Retinal pigment epithelial cell (primary cell): Measurements from ENCODE around the gene GKAP1.

ENCODE experiments used
- DNase-seq: peaks from one replicate; pipeline ENCODE4 v3.0.0-alpha.2; 2010; ENCODE audit warnings: low read depth
- H3K4me3 ChIP-seq: 2 replicates; pipeline ENCODE4 v1.5.1; 2011; ENCODE audit warnings: mild to moderate bottlenecking, low read length, control low read depth, moderate library complexity
- CTCF ChIP-seq: conservative IDR thresholded peaks from 2 replicates; pipeline ENCODE4 v1.5.1; 2011; ENCODE audit warnings: low read depth, low read length, control low read depth, inconsistent platforms

Gene GKAP1

DNA sequence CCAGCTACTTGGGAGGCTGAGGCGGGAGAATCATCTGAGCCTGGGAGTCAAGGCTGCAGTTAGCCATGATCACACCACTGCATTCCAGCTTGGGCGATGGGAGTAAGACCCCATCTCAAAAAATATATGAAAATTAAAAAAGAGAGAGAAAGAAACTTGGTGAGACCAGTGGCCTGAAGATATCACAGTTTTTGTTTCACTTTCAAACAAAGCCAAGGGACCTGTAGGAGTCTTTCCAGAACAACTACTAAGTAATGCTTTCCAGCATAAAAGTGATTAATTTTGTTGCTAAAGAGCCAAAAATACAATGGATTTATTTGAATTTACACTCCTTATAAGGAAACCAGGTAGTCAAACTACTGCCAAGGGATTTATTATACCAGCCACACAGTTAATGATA, 23.5 kb downstream of the GKAP1 start:
- DNase-seq = no peak
- no peak overlapping the region for H3K4me3 ChIP-seq
- TF ChIP-seq CTCF = no peak

- TF ChIP-seq CTCF = no peak
- H3K4me3 ChIP-seq = no peak overlapping the region
- no peak for DNase-seq
Measured at GRCh38 chr9:83792746-83793145, 24.8 kb downstream of the GKAP1 start.

DNA sequence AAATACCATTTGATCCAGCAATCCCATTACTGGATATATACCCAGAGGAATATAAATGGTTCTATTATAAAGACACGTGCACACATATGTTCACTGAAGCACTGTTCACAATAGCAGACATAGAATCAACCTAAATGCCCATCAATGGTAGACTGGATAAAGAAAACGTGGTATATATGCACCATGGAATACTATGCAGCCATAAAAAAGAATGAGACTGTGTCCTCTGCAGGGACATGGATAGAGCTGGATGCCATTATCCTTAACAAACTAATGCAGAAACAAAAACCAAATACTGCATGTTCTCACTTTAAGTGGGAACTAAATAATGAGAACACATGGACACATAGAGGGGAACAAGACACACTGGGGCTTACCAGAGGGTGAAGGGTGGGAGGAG, 39.4 kb downstream of the GKAP1 start:
- H3K4me3 ChIP-seq = no peak overlapping the region
- TF ChIP-seq CTCF = no peak
- DNase-seq = no peak

DNA sequence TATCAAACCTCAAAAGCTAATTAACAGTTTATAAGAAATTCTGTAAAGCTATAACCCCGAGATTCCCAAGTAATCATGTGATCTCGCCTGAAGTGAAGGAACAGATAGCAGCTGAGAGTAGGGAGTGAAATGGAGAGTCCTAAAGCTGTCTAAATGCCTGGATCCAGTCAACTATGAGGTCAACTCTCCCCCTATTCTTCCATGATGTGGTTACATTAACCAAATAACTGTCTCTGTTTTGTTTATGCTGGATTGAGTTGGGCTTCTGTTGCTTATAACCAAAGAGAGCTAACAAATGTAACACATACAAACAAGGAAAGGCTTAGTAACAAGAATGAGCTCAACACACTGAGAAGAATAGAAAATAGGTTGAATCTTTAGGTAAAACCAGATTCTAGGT, 41.6 kb downstream of the GKAP1 start:
- no peak for TF ChIP-seq CTCF
- DNase-seq = no peak

DNA sequence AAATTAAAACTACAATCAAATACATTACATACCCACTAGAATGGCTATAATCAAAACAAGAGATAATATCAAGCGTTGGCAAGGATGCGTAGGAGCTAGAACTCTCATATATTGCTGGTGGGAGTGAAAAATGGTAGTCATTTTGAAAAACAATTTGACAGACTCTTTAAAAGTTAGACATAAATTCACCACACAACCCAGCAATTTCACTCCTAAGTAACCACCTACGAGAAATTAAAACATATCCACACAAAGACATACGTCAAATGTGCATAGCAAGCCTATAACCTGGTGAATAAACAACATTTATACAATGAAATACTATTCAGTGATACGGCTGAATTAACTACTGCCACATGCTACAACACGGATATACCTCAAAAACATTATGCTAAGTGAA, 44.7 kb downstream of the GKAP1 start:
- no peak for TF ChIP-seq CTCF
- DNase-seq = no peak
- H3K4me3 ChIP-seq = no peak overlapping the region

More for the DNA sequence above, 41.6 kb downstream of the GKAP1 start:
- H3K4me3 ChIP-seq = no peak overlapping the region

DNA sequence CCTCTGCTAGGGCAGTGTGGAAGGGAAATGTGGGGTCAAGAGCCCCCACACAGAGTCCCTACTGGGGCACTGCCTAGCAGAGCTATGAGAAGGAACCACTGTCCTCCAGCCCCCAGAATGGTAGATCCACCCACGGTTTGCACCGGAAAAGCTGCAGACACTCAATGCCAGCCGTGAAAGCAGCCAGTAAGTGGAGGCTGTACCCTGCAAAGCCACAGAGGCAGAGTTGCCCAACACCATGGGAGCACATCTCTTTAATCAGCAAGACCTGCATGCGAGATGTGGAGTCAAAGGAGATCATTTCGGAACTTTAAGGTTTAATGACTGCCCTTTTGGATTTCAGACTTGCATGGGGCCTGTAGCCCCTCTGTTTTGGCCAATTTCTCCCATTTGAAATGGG, 52.2 kb downstream of the GKAP1 start:
- no peak for TF ChIP-seq CTCF
- H3K4me3 ChIP-seq = no peak overlapping the region
- DNase-seq = no peak

DNA sequence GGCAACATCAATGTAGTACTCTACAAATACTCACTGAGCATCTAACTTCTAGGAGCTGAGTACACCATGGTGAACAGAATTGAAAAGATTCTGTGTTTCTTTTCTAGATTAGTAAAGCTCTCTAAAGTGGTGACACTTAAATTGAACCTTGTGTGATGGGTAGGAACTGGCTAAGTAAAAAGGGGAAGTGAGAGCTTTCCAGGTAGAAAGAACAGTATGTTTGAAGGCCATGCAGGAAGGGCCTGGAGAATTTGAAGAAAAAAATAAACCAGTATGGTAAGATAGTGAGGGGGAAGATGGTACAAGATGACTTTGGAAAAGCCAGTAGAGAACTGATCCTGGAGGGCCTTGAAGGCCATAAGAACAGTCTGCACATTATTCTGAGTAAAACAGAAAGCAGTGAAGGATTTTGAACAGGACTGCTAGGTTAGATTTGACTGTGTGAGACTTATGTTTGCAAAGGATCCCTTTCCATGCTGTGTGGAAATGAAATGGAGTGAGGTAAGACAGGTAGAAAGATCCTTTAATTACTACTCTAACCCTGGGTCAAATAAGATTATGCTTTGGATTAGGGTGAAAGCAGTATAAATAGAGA, 63.1 kb downstream of the GKAP1 start:
- H3K4me3 ChIP-seq = no peak overlapping the region
- no peak for DNase-seq
- TF ChIP-seq CTCF = no peak
